Activated CD4-positive, alpha-beta T cell treated with anti-CD3 and anti-CD28 coated beads for 36 hours (primary cell): ENCODE data around the gene AP1AR. TPM values are rescaled to one million over a fixed set of nuclear protein-coding genes. Genes with fewer than 3 reads are reported as not detected.
"Not testable (repeated sequence)": the region's sequence is repeated elsewhere in the genome, so short reads cannot be mapped to it uniquely, and the experiment has no call there.

Experiments used
- ATAC-seq: fragments of 200-7000 bp; cut with Tn5 transposase; one replicate; pipeline ENCODE4 v1.10.0; 2021; ENCODE audit warnings: mild to moderate bottlenecking, moderate library complexity
- CTCF ChIA-PET: fragments of 350-600 bp; sonication (Branson Sonifier 250); formaldehyde crosslinking; loops from one replicate; lab custom pipeline; 2021; ENCODE audit warnings: antibody characterized with exemption; lab: Charles Lee
- POLR2A ChIA-PET: fragments of 350-600 bp; sonication (Branson Sonifier 250); formaldehyde crosslinking; loops from one replicate; lab custom pipeline; 2021; ENCODE audit warnings: antibody characterized with exemption, inconsistent platforms; lab: Charles Lee
- DNase-seq: peaks from one replicate; pipeline ENCODE4 v3.0.0-alpha.2; 2020
- H3K27ac Mint-ChIP-seq: one replicate; pipeline ENCODE4 v1.8.0; 2021; ENCODE audit warnings: mixed read lengths
- H3K27me3 Mint-ChIP-seq: one replicate; pipeline ENCODE4 v1.8.0; 2021; ENCODE audit warnings: mixed read lengths
- H3K36me3 Mint-ChIP-seq: one replicate; pipeline ENCODE4 v1.8.0; 2021; ENCODE audit warnings: low read depth, mixed read lengths
- H3K4me1 Mint-ChIP-seq: one replicate; pipeline ENCODE4 v1.8.0; 2021; ENCODE audit warnings: mixed read lengths
- H3K4me3 Mint-ChIP-seq: one replicate; pipeline ENCODE4 v1.8.0; 2021; ENCODE audit warnings: mild to moderate bottlenecking, moderate library complexity, mixed read lengths
- H3K9me3 Mint-ChIP-seq: one replicate; pipeline ENCODE4 v1.8.0; 2021; ENCODE audit warnings: low read depth, mixed read lengths
- intact Hi-C, 2 experiments: fragments of 100-400 bp; cut with DNase I in 1 of 2; cut with micrococcal nuclease in 1 of 2; formaldehyde crosslinking; loops; one replicate each; pipeline versions ENCODE4 v1.14.2 to v1.15.1; 2022 to 2024; cut with DNase I, micrococcal nuclease
- total RNA-seq, 2 experiments: library from RNA; stranded (reverse); gene quantifications; one replicate each; pipeline ENCODE4 v1.2.3, GENCODE V29; 2021

AP1AR gene
- total RNA-seq, 2 experiments from 2014 or later, result 15.8 to 16.5 TPM

- H3K36me3 Mint-ChIP-seq, result peaks cover 13% of the 10 kb centered on the region
- H3K4me3 Mint-ChIP-seq, result peak overlapping the region; percentile 45
- intact Hi-C loops, result loop anchor here (5.0 to 10.0 kb wide), 3 partner anchors 142 to 1475 kb away; partner anchors contain the start of genes CAMK2D (in 1 of the 2), FAM241A (in 1 of the 2), LARP7 (in 1 of the 2) and ZGRF1 (in 1 of the 2)
- POLR2A ChIA-PET, result no interaction called here
- H3K4me1 Mint-ChIP-seq, result peaks cover 44% of the 10 kb centered on the region
- CTCF ChIA-PET, result interaction anchor here (0.7 to 1.1 kb wide), 2 partner anchors 33 to 1943 kb away, joined by 3 read pairs; no protein-coding TSS in a partner anchor
- ATAC-seq, result no peak
- no peak for DNase-seq
- H3K9me3 Mint-ChIP-seq, result no peaks in the 10 kb centered on the region
- H3K27me3 Mint-ChIP-seq, result no peaks in the 10 kb centered on the region
- peak overlapping the region; percentile 93 for H3K27ac Mint-ChIP-seq
Measured at GRCh38 chr4:112289407-112290253, 58.0 kb downstream of the AP1AR start.

GRCh38 chr4:112290341-112290740 lies 58.8 kb downstream of the AP1AR start:
- DNase-seq, result peak; percentile 70
- Mint-ChIP-seq H3K27ac (peak overlapping the region; percentile 93), H3K4me1 (peaks cover 44% of the 10 kb centered on the region), H3K4me3 (no peak overlapping the region), H3K9me3 (no peaks in the 10 kb centered on the region), H3K27me3 (no peaks in the 10 kb centered on the region), H3K36me3 (peaks cover 9% of the 10 kb centered on the region)
- peak; percentile 34 for ATAC-seq
- intact Hi-C loops, result no loop called here
- CTCF ChIA-PET, result interaction anchor here (1.6 to 1.8 kb wide), 2 partner anchors 19 to 20 kb away, joined by 3 to 5 read pairs; no protein-coding TSS in a partner anchor
- POLR2A ChIA-PET, result no interaction called here

- Mint-ChIP-seq H3K4me3 (peak within 1 kb of the TSS; percentile 79), H3K9me3 (no peaks in the 10 kb centered on the region), H3K4me1 (peaks cover 24% of the 10 kb centered on the region), H3K36me3 (peaks cover 2% of the 10 kb centered on the region), H3K27ac (peak within 1 kb of the TSS; percentile 91), H3K27me3 (no peaks in the 10 kb centered on the region)
- peak; percentile 89 for ATAC-seq
- no peak for DNase-seq
- POLR2A ChIA-PET, result interaction anchor here (0.7 to 1.0 kb wide), 3 partner anchors 10 to 15 kb away, joined by 3 to 6 read pairs (median 3); partner anchors contain the start of gene TIFA
- CTCF ChIA-PET, result interaction anchor here (0.8 to 3.0 kb wide), 5 partner anchors 10 to 27 kb away, joined by 3 to 12 read pairs (median 5); partner anchors contain the start of gene TIFA
- intact Hi-C loops, result loop anchor here in 1 of 2 experiments (1.0 kb wide), 1 partner anchor 9 kb away; no protein-coding TSS in a partner anchor
Measured at GRCh38 chr4:112296949-112297880, 65.6 kb downstream of the AP1AR start, which contains the start of gene ALPK1. TSS of gene ALPK1 (plus strand) at chr4:112297369.

- H3K9me3 Mint-ChIP-seq, result no peaks in the 10 kb centered on the region
- no peak overlapping the region for H3K4me3 Mint-ChIP-seq
- no peaks in the 10 kb centered on the region for H3K27me3 Mint-ChIP-seq
- H3K36me3 Mint-ChIP-seq, result peaks cover 2% of the 10 kb centered on the region
- ATAC-seq (no peak), DNase-seq (no peak)
- intact Hi-C loops, result no loop called here
- H3K27ac Mint-ChIP-seq, result no peak overlapping the region
- H3K4me1 Mint-ChIP-seq, result peaks cover 24% of the 10 kb centered on the region
- ChIA-PET CTCF (interaction anchor here (0.5 to 1.4 kb wide), 4 partner anchors 21 to 166 kb away, joined by 3 to 4 read pairs (median 4); no protein-coding TSS in a partner anchor), POLR2A (no interaction called here)
Measured at GRCh38 chr4:112299721-112300120, 68.1 kb downstream of the AP1AR start.

GRCh38 chr4:112302320-112303274 lies 71.0 kb downstream of the AP1AR start:
- ChIA-PET POLR2A (no interaction called here), CTCF (interaction anchor here (0.9 to 1.2 kb wide), 2 partner anchors 15 to 17 kb away, joined by 3 to 5 read pairs; partner anchors contain the start of gene TIFA)
- no peak overlapping the region for H3K4me3 Mint-ChIP-seq
- DNase-seq, result peak; percentile 25
- H3K36me3 Mint-ChIP-seq, result peaks cover 2% of the 10 kb centered on the region
- peak; percentile 85 for ATAC-seq
- peaks cover 27% of the 10 kb centered on the region for H3K4me1 Mint-ChIP-seq
- intact Hi-C loops, result loop anchor here in 1 of 2 experiments (2.0 kb wide), 1 partner anchor 16 kb away; no protein-coding TSS in a partner anchor
- no peak overlapping the region for H3K27ac Mint-ChIP-seq
- H3K27me3 Mint-ChIP-seq, result no peaks in the 10 kb centered on the region
- no peaks in the 10 kb centered on the region for H3K9me3 Mint-ChIP-seq

- POLR2A ChIA-PET, H3K4me3 Mint-ChIP-seq, ATAC-seq, H3K36me3 Mint-ChIP-seq, intact Hi-C loops, H3K27me3 Mint-ChIP-seq, CTCF ChIA-PET, DNase-seq, H3K9me3 Mint-ChIP-seq, H3K27ac Mint-ChIP-seq: not testable (repeated sequence)
- H3K4me1 Mint-ChIP-seq, result peaks cover 26% of the 10 kb centered on the region
Measured at GRCh38 chr4:112305477-112305876, 73.9 kb downstream of the AP1AR start.

GRCh38 chr4:112309263-112309791 lies 77.7 kb downstream of the AP1AR start:
- ChIA-PET POLR2A (interaction anchor here (0.6 kb wide), 1 partner anchor 27 kb away, joined by 3 read pairs; no protein-coding TSS in a partner anchor), CTCF (interaction anchor here (0.9 to 2.1 kb wide), 12 partner anchors 9 to 408 kb away, joined by 3 to 10 read pairs (median 4); no protein-coding TSS in a partner anchor)
- ATAC-seq, H3K27me3 Mint-ChIP-seq, H3K36me3 Mint-ChIP-seq, H3K9me3 Mint-ChIP-seq, intact Hi-C loops: not testable (repeated sequence)
- Mint-ChIP-seq H3K27ac (peak overlapping the region; percentile 55), H3K4me1 (peaks cover 28% of the 10 kb centered on the region), H3K4me3 (peak overlapping the region; percentile 50)
- peak; percentile 63 for DNase-seq

GRCh38 chr4:112311516-112311915 lies 79.9 kb downstream of the AP1AR start:
- Mint-ChIP-seq H3K36me3 (peaks cover 6% of the 10 kb centered on the region), H3K4me1 (peaks cover 28% of the 10 kb centered on the region), H3K9me3 (no peaks in the 10 kb centered on the region), H3K4me3 (no peak overlapping the region), H3K27me3 (no peaks in the 10 kb centered on the region), H3K27ac (no peak overlapping the region)
- ChIA-PET CTCF (interaction anchor here (0.6 to 1.3 kb wide), 3 partner anchors 71 to 164 kb away, joined by 3 to 4 read pairs (median 3); no protein-coding TSS in a partner anchor), POLR2A (interaction anchor here (0.8 to 1.2 kb wide), 2 partner anchors 24 to 31 kb away, joined by 3 read pairs; no protein-coding TSS in a partner anchor)
- intact Hi-C loops, result no loop called here
- no peak for DNase-seq
- ATAC-seq, result no peak

- Mint-ChIP-seq H3K4me1 (peaks cover 18% of the 10 kb centered on the region), H3K4me3 (no peak overlapping the region), H3K36me3 (peaks cover 12% of the 10 kb centered on the region), H3K27me3 (no peaks in the 10 kb centered on the region), H3K27ac (no peak overlapping the region), H3K9me3 (no peaks in the 10 kb centered on the region)
- CTCF ChIA-PET, result interaction anchor here (0.7 to 1.0 kb wide), 3 partner anchors 25 to 1907 kb away, joined by 3 to 4 read pairs (median 3); no protein-coding TSS in a partner anchor
- DNase-seq, result no peak
- ATAC-seq, result peak; percentile 51
- POLR2A ChIA-PET, result interaction anchor here (1.2 kb wide), 1 partner anchor 32 kb away, joined by 3 read pairs; no protein-coding TSS in a partner anchor
- intact Hi-C loops, result no loop called here
Measured at GRCh38 chr4:112312610-112313239, 81.1 kb downstream of the AP1AR start.
